Ovary (tissue), 9 donors: ENCODE data around the gene SCN3B. TPM values are rescaled to one million over a fixed set of nuclear protein-coding genes. Genes with fewer than 3 reads are reported as not detected.

Experiments used
- DNase-seq, 5 donors: peaks; one replicate each; pipeline ENCODE4 v3.0.0-alpha.2; 2019 to 2020
- H3K27ac ChIP-seq, 2 donors: fragments of 200-600 bp; one replicate each; pipeline versions ENCODE4 v1.5.1 to v1.8.0; 2019 to 2022
- H3K27me3 ChIP-seq: fragments of 200-600 bp; one replicate; pipeline ENCODE4 v1.8.0; 2022
- H3K36me3 ChIP-seq: fragments of 200-600 bp; sonication (generic); one replicate; pipeline ENCODE4 v1.5.1; 2019
- H3K4me1 ChIP-seq: one replicate; pipeline ENCODE4 v1.8.1; 2013; ENCODE audit warnings: mild to moderate bottlenecking, moderate library complexity; ENCODE audit not compliant: insufficient read depth
- H3K4me3 ChIP-seq: fragments of 200-600 bp; sonication (generic); one replicate; pipeline ENCODE4 v1.5.1; 2017
- H3K9me3 ChIP-seq, 2 donors: fragments of 200-600 bp in 1 of 2; sonication (generic) in 1 of 2; one replicate each; pipeline versions ENCODE4 v1.5.1 to v1.8.1; 2013 to 2019; ENCODE audit warnings: mild to moderate bottlenecking in 1 of 2, moderate library complexity in 1 of 2
- EP300 ChIP-seq: sonication (generic); formaldehyde crosslinking; IDR thresholded peaks from one replicate; pipeline ENCODE4 v1.6.1; 2017; ENCODE audit warnings: antibody characterized with exemption
- POLR2A ChIP-seq: fragments of 450-650 bp; IDR thresholded peaks from one replicate; pipeline ENCODE4 v1.6.1; 2017; ENCODE audit warnings: antibody characterized with exemption, mild to moderate bottlenecking, moderate library complexity
- WGBS, 3 donors: extraction: QIAGEN DNeasy Blood & Tissue Kit in 1 of 3; methylation state at CpG; one replicate each; pipeline versions ENCODE4 v1.1.5 to v1.1.7; 2013 to 2017; 5-methylcytosine and 5-hydroxymethylcytosine counted together
- intact Hi-C, 4 donors: fragments of 100-400 bp; cut with DNase I; formaldehyde crosslinking; loops; one replicate each; pipeline versions ENCODE4 v1.11.0 to v1.15.1; 2022 to 2023
- polyA plus RNA-seq, 2 donors: library from polyadenylated mRNA; stranded (reverse); fragments of 200-250 nt in 1 of 2; fragments of 350-450 nt in 1 of 2; fragmentation: Illumina TruSeq in 1 of 2; extraction: RNeasy Lipid Tissue Mini Kit (QIAGEN cat#74804) in 1 of 2; gene quantifications; one replicate each; pipeline ENCODE4 v1.2.3, GENCODE V29; 2013 to 2014
- total RNA-seq, 7 donors: library from RNA; depleted of rRNA in 2 of 7; stranded (reverse); fragments of >200 nt in 2 of 7; fragmentation: NEBNext Ultra II Directional in 3 of 7; extraction: Animal tissue kit (Norgen Biotek cat#: 25700) in 3 of 7; gene quantifications; one replicate each; pipeline versions ENCODE4 v1.1.0 to v1.2.4, GENCODE V29; 2016 to 2023
- TF ChIP-seq, protein P1 (sequence below), 3 donors: fragments of 450-650 bp in 2 of 3; fragments of 200-600 bp in 1 of 3; IDR thresholded peaks; one replicate each; pipeline versions ENCODE4 v1.5.1 to v1.8.0; 2016 to 2022; ENCODE audit warnings: antibody characterized with exemption in 3 of 3, mild to moderate bottlenecking in 1 of 3
- donor health status: DM: no; HTN: no; CAD: no; lungs with moderate emphysema.
- donor health status: DM: no; HTN: no; CAD: no.
- donor health status: Bipolar disorder and iron deficiency.
- donor health status: DM: yes; HTN: yes; CAD: no.
- donor health status: DM: no; HTN: no; CAD: no.
- donor health status: DM: yes; HTN: yes; CAD: no.

SCN3B gene
- total and polyA plus RNA-seq, 9 donors = 0.66 to 3.1 (median 1.4) TPM

DNA sequence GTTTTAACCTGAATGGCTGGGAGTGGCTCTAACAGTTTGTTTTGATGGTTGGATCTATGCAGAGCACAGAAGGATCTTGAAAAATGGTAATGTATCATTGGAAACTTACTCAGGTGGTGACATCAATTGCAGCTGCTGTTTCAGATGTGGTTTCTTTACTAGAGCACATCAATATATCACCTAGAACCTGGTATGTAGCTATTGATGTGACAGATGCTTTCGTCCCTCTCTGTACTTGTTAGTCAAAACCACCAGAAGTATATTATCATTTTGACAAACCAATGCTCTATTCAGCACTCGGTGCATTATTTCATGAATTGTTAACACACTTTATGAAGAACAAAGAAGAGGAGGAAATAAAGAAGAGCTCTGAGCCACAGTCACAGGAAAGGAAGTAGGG is 26.6 kb upstream of the SCN3B start:
- no peaks in the 10 kb centered on the region for H3K27me3 ChIP-seq
- H3K9me3 ChIP-seq = no peaks in the 10 kb centered on the region
- H3K4me1 ChIP-seq = no peaks in the 10 kb centered on the region
- WGBS, 3 donors = 61 to 79% (median 68%) methylated on average over 2 of the region's 2 CpGs
- no peak overlapping the region for H3K27ac ChIP-seq
- H3K36me3 ChIP-seq = no peaks in the 10 kb centered on the region
- intact Hi-C loops = no loop called here
- TF ChIP-seq EP300 (no peak), POLR2A (no peak)
- TF ChIP-seq, protein P1, sequence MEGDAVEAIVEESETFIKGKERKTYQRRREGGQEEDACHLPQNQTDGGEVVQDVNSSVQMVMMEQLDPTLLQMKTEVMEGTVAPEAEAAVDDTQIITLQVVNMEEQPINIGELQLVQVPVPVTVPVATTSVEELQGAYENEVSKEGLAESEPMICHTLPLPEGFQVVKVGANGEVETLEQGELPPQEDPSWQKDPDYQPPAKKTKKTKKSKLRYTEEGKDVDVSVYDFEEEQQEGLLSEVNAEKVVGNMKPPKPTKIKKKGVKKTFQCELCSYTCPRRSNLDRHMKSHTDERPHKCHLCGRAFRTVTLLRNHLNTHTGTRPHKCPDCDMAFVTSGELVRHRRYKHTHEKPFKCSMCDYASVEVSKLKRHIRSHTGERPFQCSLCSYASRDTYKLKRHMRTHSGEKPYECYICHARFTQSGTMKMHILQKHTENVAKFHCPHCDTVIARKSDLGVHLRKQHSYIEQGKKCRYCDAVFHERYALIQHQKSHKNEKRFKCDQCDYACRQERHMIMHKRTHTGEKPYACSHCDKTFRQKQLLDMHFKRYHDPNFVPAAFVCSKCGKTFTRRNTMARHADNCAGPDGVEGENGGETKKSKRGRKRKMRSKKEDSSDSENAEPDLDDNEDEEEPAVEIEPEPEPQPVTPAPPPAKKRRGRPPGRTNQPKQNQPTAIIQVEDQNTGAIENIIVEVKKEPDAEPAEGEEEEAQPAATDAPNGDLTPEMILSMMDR (IDR thresholded peaks at IDR 0.05) = no peak
- H3K4me3 ChIP-seq = no peak overlapping the region
- no peak for DNase-seq

DNA sequence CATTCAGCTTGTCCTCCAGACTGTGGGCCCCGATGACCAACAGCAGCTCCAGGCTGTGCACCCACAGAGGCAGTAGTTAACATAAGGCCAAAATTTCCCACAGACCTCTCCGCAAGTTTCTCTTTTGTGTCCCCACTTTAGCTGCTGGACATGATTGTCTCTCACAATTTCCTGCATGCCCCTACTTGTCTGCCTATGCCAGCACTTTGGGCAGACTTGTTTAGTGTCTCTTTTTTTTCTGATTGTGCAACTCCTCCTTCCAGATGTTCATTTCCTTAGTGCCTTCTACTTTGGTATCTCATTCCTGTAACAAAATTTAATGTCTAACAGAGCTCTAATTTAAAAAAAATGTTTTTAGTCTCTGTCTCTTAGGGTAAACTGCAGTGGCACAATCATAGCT is 23.8 kb upstream of the SCN3B start:
- no peaks in the 10 kb centered on the region for H3K36me3 ChIP-seq
- no peaks in the 10 kb centered on the region for H3K4me1 ChIP-seq
- no peaks in the 10 kb centered on the region for H3K9me3 ChIP-seq
- TF ChIP-seq, protein P1 (IDR thresholded peaks at IDR 0.05) = no peak
- TF ChIP-seq EP300 = no peak
- no peak for TF ChIP-seq POLR2A
- no peaks in the 10 kb centered on the region for H3K27me3 ChIP-seq
- WGBS, 3 donors = 93 to 96% (median 94%) methylated on average over 2 of the region's 2 CpGs
- intact Hi-C loops = no loop called here
- no peak overlapping the region for H3K27ac ChIP-seq
- H3K4me3 ChIP-seq = no peak overlapping the region
- DNase-seq = no peak

DNA sequence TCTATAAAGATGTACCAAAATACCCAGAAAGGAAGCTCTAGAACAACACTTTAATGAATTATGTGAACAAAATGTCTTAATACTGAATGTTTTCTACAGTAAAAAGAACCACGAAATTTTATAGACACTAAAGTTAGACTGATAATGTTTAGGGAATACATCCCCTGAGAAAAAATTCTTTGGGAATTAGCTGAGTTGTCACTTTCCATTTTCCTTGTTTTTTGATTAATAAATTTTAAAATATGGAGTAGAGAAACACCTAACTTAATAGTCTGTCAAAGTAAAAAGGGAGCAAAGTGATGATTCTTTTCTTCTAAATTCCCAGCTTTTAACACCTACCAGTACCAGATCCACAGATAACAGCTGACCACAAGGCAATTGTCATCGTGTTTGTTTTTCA is 23.1 kb upstream of the SCN3B start:
- no peaks in the 10 kb centered on the region for H3K36me3 ChIP-seq
- no peak overlapping the region for H3K4me3 ChIP-seq
- intact Hi-C loops = no loop called here
- 57 to 65% (median 62%) methylated on average over 2 of the region's 2 CpGs for WGBS, 3 donors
- no peaks in the 10 kb centered on the region for H3K27me3 ChIP-seq
- no peaks in the 10 kb centered on the region for H3K4me1 ChIP-seq
- no peak overlapping the region for H3K27ac ChIP-seq
- H3K9me3 ChIP-seq = no peaks in the 10 kb centered on the region
- DNase-seq = no peak
- no peak for TF ChIP-seq POLR2A

DNA sequence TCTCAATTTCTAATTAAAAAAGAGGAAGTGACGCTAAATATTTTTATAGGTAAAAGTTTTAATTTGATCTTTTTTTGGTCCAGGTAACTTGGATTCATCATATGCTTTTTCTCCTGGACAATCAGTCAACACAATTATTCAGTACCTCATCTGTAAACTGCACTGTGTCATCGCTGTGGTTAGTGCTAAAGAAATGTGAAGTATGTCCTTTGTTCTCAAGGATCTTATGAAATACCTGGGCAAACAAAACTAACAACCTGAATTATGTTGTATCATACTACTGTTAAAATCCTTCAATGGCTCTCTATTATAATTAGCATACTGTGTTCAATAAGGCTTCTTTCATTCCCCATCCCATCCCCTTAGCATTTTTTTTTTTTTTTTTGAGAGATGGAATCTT is 19.9 kb upstream of the SCN3B start:
- WGBS, 3 donors = 46 to 89% (median 47%) methylated on average over 2 of the region's 2 CpGs
- DNase-seq = no peak
- Histone ChIP-seq H3K4me1 (no peaks in the 10 kb centered on the region), H3K27me3 (no peaks in the 10 kb centered on the region), H3K27ac (no peak overlapping the region), H3K9me3 (no peaks in the 10 kb centered on the region), H3K36me3 (no peaks in the 10 kb centered on the region), H3K4me3 (no peak overlapping the region)
- intact Hi-C loops = no loop called here
- TF ChIP-seq EP300 (no peak), POLR2A (no peak)
- TF ChIP-seq, protein P1 (IDR thresholded peaks at IDR 0.05) = no peak

DNA sequence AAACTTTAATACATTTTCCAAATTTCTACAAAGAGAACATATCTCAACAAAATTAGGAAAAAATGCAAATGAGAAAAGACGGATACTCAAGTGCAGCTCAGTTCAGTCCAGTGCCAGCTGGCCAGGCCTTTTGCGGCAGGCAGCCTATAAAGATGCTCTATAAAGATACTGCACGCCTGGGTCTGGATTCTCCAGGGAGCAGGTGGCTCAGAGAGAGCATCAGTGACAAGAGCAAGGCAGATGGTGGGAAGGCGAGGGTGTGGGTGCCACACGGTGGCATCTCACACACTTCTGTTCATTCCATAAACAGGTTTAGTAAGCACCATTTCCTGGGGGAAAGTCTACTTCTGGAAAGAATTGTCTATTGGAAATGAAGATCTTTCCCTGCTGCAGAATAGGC is 18.1 kb upstream of the SCN3B start:
- TF ChIP-seq POLR2A = no peak
- no peak for TF ChIP-seq EP300
- TF ChIP-seq, protein P1 (IDR thresholded peaks at IDR 0.05) = no peak
- Histone ChIP-seq H3K27ac (no peak overlapping the region), H3K4me3 (no peak overlapping the region), H3K36me3 (no peaks in the 10 kb centered on the region), H3K27me3 (no peaks in the 10 kb centered on the region), H3K4me1 (no peaks in the 10 kb centered on the region), H3K9me3 (no peaks in the 10 kb centered on the region)
- intact Hi-C loops = no loop called here
- DNase-seq = no peak
- 85 to 88% (median 86%) methylated on average over 5 of the region's 5 CpGs for WGBS, 3 donors
